ENCODE measurements around the gene XYLB. TPM values are rescaled to one million over a fixed set of nuclear protein-coding genes. Genes with fewer than 3 reads are reported as not detected.

Gene XYLB
- total RNA-seq, 2 experiments from 2014 or later, result 0.25 to 0.59 TPM

DNA sequence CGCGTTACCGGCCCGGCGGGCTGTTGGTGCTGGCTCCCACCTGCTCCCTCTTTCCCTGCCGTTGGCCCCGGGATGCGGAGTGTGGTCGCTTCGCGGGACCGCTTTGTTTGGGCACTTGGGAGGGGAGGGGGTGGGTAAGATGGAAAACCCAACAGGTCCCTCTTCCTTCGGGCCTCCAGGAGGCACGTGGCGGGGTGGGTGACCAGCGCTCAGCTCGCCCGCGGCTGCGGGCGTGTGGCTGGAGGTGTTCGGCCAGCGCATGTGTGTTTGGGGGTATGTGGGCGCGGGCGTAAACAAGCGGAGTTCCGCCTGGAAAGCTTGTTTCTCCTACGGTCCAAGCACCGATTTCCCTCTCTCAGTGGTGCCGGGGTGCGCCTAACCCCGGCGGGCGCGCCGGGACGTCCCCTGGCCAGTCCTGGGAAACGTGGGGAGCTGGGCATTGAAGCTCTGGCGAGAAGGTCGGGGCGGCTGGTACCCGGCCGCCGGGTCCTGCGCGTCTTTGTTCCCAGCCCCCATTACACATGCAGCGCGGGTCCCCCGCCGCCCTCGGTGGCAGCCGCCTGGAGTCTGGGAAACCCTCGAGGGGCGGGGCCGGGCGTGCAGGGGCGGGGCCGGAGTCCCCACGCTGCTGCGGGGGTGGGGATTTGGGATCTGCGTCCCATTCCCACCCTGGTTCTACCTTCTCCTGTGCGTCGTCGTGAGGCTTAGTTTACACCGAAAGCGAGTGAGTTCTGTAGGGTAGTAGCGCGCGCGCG lies 108.5 kb downstream of the XYLB start:
- intact Hi-C loops (cut with DNase I, micrococcal nuclease), result no loop called here
- Mint-ChIP-seq H3K36me3 (ENCODE audit: low read depth) (peaks cover 10% of the 10 kb centered on the region), H3K9me3 (peaks cover 5% of the 10 kb centered on the region), H3K4me3 (peak overlapping the region; percentile 99), H3K4me1 (ENCODE audit: low read depth) (peaks cover 44% of the 10 kb centered on the region), H3K27ac (peak overlapping the region; percentile 85), H3K27me3 (no peaks in the 10 kb centered on the region)
- CTCF ChIA-PET, result interaction anchor here (1.0 to 1.5 kb wide), 2 partner anchors 41 to 109 kb away, joined by 3 to 5 read pairs; partner anchors contain the start of genes EXOG and XYLB
- ATAC-seq (ENCODE audit: poor library complexity) (no peak), DNase-seq (peak in 8 of 14 experiments; percentile 6 to 53 (median 34))
- Histone ChIP-seq H3K36me3 (ENCODE audit: insufficient read depth, low read length) (no peaks in the 10 kb centered on the region), H3K4me1 (ENCODE audit: insufficient read depth, low read length) (peaks cover 35% of the 10 kb centered on the region), H3K4me3 (ENCODE audit: low read length) (peak overlapping the region; percentile 77), H3K27ac (ENCODE audit: low read depth in 1 of 2, low read length in 2 of 2) (no peak overlapping the region), H3K27me3 (ENCODE audit: control insufficient read depth in 1 of 2, insufficient read depth in 2 of 2, low read length in 2 of 2) (no peaks in the 10 kb centered on the region), H3K9me3 (ENCODE audit: control insufficient read depth in 1 of 2, insufficient read depth in 1 of 2, low read length in 2 of 2) (peaks cover 0 to 3% of the 10 kb centered on the region in 2 experiments)
- POLR2A ChIA-PET, result interaction anchor here (0.7 to 2.3 kb wide), 9 partner anchors 10 to 109 kb away, joined by 3 to 8 read pairs (median 4); partner anchors contain the start of gene XYLB
- TF ChIP-seq, protein P1, sequence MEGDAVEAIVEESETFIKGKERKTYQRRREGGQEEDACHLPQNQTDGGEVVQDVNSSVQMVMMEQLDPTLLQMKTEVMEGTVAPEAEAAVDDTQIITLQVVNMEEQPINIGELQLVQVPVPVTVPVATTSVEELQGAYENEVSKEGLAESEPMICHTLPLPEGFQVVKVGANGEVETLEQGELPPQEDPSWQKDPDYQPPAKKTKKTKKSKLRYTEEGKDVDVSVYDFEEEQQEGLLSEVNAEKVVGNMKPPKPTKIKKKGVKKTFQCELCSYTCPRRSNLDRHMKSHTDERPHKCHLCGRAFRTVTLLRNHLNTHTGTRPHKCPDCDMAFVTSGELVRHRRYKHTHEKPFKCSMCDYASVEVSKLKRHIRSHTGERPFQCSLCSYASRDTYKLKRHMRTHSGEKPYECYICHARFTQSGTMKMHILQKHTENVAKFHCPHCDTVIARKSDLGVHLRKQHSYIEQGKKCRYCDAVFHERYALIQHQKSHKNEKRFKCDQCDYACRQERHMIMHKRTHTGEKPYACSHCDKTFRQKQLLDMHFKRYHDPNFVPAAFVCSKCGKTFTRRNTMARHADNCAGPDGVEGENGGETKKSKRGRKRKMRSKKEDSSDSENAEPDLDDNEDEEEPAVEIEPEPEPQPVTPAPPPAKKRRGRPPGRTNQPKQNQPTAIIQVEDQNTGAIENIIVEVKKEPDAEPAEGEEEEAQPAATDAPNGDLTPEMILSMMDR (IDR thresholded peaks at IDR 0.05), result no peak

GRCh38 chr3:38455639-38456430 lies 109.2 kb downstream of the XYLB start:
- Histone ChIP-seq H3K27ac (ENCODE audit: low read depth in 1 of 2, low read length in 2 of 2) (no peak overlapping the region), H3K27me3 (ENCODE audit: control insufficient read depth in 1 of 2, insufficient read depth in 2 of 2, low read length in 2 of 2) (no peaks in the 10 kb centered on the region), H3K36me3 (ENCODE audit: insufficient read depth, low read length) (no peaks in the 10 kb centered on the region), H3K4me3 (ENCODE audit: low read length) (peak overlapping the region; percentile 77), H3K4me1 (ENCODE audit: insufficient read depth, low read length) (peaks cover 40% of the 10 kb centered on the region), H3K9me3 (ENCODE audit: control insufficient read depth in 1 of 2, insufficient read depth in 1 of 2, low read length in 2 of 2) (peaks cover 0 to 3% of the 10 kb centered on the region in 2 experiments)
- Mint-ChIP-seq H3K27ac (peak overlapping the region; percentile 61), H3K4me3 (peak overlapping the region; percentile 92), H3K27me3 (no peaks in the 10 kb centered on the region), H3K9me3 (peaks cover 1% of the 10 kb centered on the region), H3K4me1 (ENCODE audit: low read depth) (peaks cover 39% of the 10 kb centered on the region), H3K36me3 (ENCODE audit: low read depth) (peaks cover 10% of the 10 kb centered on the region)
- intact Hi-C loops (cut with DNase I, micrococcal nuclease), result no loop called here
- peak; percentile 32 for ATAC-seq (ENCODE audit: poor library complexity)
- POLR2A ChIA-PET, result interaction anchor here (1.0 to 2.3 kb wide), 7 partner anchors 10 to 109 kb away, joined by 3 to 8 read pairs (median 5); partner anchors contain the start of gene XYLB
- TF ChIP-seq, protein P1 (IDR thresholded peaks at IDR 0.05), result no peak
- CTCF ChIA-PET, result interaction anchor here (1.0 to 1.5 kb wide), 2 partner anchors 40 to 109 kb away, joined by 3 to 5 read pairs; partner anchors contain the start of genes EXOG and XYLB
- DNase-seq, result peak in 2 of 14 experiments; percentile 24 to 45

DNA sequence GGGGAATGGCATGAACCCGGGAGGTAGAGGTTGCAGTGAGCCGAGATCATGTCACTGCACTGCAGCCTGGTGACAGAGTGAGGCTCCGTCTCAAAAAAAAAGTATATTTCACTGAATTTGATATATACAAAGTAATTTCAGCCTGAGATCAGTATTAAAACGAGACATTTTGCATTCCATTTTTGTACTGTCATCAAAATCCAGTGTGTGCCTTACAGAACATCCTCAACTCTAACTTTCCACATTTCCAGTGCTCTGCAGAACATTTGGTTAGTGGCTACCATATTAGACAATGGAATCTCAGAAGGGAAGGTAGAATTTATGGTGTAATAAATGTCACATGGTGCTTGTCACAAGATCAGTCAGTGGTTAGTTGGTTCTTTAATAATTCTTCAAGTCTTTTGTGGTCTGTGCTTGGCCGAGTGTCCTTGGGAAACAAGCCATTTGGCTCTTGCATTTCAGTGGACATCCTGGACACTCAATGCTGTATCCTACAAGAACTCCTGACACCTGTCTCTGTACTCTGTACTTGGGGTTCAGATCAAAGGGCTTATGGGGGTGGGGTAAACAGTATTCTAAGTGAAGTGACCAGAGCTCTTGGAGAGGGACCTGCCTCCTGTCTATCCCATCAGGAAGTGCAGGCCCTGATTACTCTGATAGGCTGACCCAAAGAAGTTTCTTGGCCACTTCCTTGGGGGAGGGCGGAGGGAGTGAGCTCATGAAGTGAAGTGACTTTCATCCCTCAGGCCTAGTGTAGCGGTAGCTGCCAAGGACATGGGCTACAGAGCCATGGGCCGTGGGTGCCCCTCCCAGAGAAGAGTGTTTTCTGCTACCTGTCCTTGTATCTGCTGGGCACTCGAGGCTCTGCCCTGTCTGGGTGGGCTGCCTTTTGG lies 110.8 kb downstream of the XYLB start:
- Mint-ChIP-seq H3K27me3 (no peaks in the 10 kb centered on the region), H3K9me3 (no peaks in the 10 kb centered on the region), H3K36me3 (ENCODE audit: low read depth) (peaks cover 10% of the 10 kb centered on the region), H3K27ac (no peak overlapping the region), H3K4me3 (peak overlapping the region; percentile 54), H3K4me1 (ENCODE audit: low read depth) (peaks cover 36% of the 10 kb centered on the region)
- intact Hi-C loops (cut with DNase I, micrococcal nuclease), result no loop called here
- ChIA-PET CTCF (no interaction called here), POLR2A (no interaction called here)
- DNase-seq (no peak), ATAC-seq (ENCODE audit: poor library complexity) (no peak)
- Histone ChIP-seq H3K4me3 (ENCODE audit: low read length) (no peak overlapping the region), H3K9me3 (ENCODE audit: control insufficient read depth in 1 of 2, insufficient read depth in 1 of 2, low read length in 2 of 2) (no peaks in the 10 kb centered on the region), H3K36me3 (ENCODE audit: insufficient read depth, low read length) (no peaks in the 10 kb centered on the region), H3K27ac (ENCODE audit: low read depth in 1 of 2, low read length in 2 of 2) (no peak overlapping the region), H3K4me1 (ENCODE audit: insufficient read depth, low read length) (peaks cover 43% of the 10 kb centered on the region), H3K27me3 (ENCODE audit: control insufficient read depth in 1 of 2, insufficient read depth in 2 of 2, low read length in 2 of 2) (no peaks in the 10 kb centered on the region)
- TF ChIP-seq, protein P1 (IDR thresholded peaks at IDR 0.05), result no peak
